Mesenteric fat pad (tissue), 1 donor: ENCODE results near the gene CCND1. TPM values are rescaled to one million over a fixed set of nuclear protein-coding genes. Genes with fewer than 3 reads are reported as not detected.

ENCODE experiments used
- DNase-seq: peaks from one replicate; pipeline ENCODE4 v3.0.0-alpha.2; 2020; ENCODE audit warnings: low spot score
- long read RNA-seq: library from polyadenylated mRNA; unstranded; transcript quantifications from one replicate; pipeline ENCODE4 v2.0.0, GENCODE V29; 2020
- total RNA-seq: library from RNA; stranded (reverse); fragmentation: NEBNext Ultra II Directional; extraction: Animal tissue kit (Norgen Biotek cat#: 25700); gene quantifications from one replicate; pipeline ENCODE4 v1.2.1, GENCODE V29; 2021
- donor health status: DM: yes; HTN: yes; CAD: no.

Gene CCND1
- 788 TPM for total RNA-seq
- long read RNA-seq, full-length matches to known transcripts: 523 of 721 reads
- long read RNA-seq, partial matches to known transcripts: 25 of 721 reads
- long read RNA-seq, other reads (novel, unspliced or antisense): 173 of 721 reads

DNA sequence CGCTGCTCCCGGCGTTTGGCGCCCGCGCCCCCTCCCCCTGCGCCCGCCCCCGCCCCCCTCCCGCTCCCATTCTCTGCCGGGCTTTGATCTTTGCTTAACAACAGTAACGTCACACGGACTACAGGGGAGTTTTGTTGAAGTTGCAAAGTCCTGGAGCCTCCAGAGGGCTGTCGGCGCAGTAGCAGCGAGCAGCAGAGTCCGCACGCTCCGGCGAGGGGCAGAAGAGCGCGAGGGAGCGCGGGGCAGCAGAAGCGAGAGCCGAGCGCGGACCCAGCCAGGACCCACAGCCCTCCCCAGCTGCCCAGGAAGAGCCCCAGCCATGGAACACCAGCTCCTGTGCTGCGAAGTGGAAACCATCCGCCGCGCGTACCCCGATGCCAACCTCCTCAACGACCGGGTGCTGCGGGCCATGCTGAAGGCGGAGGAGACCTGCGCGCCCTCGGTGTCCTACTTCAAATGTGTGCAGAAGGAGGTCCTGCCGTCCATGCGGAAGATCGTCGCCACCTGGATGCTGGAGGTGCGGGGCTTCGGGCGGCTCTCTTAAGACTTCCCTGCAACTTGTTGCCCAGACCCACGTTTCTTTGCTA lies at the start of gene CCND1:
Gene CCND1, plus strand, starts transcription at position 162 of the 587 bp plus-strand sequence. Its CDS starts 158 bp downstream, at position 320.
- DNase-seq: no peak

DNA sequence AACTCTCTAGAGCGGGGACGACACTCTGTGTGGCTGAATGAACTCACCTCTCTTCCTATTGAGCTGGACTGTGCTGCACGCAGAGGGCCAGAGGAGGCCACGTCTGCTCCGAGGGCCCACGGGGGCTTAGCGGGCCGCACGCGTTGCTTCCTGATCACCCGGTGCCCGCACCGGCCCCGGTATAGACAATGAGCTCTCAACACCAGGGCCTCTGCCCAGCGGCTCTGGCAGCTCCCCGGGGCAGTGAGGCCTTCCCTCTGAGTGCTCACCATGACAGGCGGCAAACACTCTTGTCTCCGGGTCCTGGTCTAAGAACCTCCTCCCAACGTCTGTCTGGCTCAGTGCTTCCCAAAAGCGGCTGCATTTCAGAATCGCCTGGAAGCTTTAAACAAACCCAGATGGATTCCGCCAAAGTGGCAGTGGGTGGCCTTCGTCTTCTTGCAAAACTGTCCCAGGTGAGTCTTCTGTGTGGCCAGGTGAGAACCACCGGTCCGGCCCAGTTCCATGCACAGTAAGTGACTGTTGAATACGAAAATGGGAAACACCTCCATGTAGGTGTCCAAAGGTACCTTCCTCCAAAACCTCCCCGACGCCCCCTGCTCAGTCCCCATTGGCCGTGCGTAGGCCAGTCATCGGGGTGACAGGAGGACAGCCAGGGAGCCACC lies 47.8 kb upstream of the CCND1 start:
- no peak for DNase-seq

DNA sequence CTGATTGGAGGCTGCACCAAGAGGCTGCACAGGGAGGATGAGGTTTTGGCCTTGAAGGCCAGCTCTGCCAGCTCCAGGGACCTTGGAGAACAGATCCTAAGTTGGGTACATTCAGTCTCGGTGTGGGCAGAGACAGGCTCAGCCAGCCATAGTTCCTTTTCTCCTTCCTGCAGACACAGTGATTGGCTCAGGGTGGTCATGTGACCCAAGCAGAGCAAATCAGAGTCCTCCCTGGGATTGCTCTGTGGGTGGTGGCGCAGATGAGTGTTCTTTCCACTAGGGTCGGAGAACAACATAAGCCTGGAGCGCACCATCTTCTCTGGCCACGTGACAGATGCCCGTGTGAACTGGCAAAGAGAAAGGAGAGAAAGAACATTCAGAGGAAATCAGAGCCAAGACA lies 47.1 kb upstream of the CCND1 start:
- no peak for DNase-seq

DNA sequence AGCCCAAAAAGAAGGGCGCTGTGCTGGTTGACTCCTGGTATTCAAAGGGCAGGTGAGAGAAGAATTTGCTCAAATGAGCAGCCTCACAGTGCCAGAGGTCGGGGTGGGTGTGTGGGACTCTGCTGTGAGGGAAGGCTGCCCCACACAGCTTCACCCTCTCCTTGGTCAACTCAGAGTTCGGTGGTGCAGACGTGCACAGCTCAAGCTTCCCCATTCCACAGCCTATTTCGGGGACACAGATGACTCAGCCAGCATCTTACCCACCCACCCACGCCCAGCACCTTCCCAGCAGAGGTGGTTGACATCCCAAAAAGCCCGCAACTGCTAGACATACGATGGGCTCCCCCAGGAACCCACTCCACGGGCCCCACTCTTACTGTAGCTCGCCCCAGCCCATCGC lies 46.5 kb upstream of the CCND1 start:
- DNase-seq: no peak

DNA sequence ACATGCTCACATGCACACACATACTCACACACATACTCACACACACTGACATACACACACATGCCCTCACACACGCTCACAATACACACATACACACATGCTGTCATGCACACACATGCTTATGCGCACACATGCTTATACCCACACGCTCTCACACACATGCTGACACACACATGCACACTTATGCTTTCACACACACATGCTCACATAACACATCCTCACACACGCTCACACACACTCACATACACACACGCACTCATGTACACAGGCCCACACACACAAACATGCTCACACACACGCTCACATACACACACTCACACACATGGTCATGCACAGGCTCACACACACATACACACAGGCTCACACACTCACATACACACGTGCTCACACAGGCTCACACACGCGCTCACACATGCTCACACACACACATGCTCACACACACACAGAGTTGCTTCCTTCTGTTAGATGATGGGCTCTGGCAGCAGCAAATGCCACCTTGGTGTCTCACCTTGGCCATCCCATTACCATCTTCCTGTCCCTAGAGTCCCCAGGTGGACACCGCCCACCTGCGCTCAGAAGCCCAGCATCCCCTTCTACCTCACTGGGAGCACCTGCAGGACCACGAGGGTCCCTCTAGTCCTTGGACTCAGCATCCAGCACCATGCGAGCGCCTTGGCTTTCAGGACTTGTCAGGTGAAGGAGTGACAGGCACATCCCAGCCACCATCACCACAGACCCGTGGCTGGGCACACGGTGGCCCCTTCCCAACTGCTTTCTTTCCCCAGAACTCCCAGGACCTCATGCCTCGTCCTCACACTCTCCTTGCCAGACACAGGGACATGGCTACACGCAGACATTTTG lies 44.9 kb upstream of the CCND1 start:
- DNase-seq: no peak

DNA sequence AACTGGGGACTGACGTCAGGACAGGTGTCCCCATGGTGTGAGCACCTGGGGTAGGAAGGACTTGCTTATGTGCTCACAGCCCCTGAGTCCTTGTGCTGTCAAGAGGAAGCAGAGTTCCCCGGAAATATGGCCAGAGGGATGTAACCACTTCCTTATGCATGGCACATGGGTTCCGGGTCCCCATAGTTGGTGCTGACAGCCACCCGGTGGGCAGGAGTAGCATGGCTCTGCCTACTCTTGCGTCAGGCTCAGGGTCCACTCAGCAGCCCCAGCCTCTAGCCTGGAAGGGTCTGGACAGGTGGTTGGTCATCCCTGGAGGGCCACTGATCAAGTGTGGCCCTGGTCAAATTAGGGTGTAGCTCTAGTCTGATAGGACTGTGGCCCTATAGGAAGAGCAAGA lies 42.8 kb upstream of the CCND1 start:
- no peak for DNase-seq

DNA sequence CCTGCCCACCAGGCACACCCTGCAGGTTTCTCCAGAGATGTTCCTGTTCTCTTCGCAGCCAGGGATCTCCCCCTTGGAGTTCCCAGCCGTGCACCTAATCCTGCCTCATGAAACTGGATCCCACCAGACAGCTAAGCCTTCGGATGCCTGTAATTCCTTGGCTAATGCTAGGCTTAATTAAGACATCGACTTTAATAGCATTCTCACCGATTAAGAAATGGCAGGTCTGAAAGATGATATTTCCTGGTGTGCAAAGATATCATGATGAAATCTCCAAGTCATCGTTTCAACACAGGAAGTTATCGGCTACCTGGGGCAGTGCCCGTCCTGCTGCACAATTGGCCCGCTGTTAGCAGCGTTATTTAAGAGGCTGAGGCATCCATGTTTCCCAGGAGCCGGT lies 41.5 kb upstream of the CCND1 start:
- DNase-seq: no peak

DNA sequence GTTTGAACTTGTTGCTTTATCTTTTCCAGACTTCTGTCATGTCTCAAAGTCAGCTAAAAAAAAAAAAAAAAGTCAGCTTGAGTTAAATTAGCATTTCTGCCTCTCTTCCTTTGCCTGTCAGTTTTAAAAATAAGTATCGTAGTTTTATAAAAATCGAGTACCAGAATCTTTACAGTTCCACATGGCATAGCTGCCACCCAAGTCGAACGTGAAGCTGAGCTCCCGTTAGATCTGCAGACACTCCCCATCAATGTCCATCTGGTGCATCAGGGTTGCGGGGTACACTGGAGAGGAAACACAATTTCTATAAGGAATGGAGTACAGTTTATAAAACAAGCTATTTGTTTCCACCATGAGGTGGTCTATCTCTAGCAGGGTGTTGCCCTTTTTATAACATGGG lies 41.0 kb upstream of the CCND1 start:
- no peak for DNase-seq

DNA sequence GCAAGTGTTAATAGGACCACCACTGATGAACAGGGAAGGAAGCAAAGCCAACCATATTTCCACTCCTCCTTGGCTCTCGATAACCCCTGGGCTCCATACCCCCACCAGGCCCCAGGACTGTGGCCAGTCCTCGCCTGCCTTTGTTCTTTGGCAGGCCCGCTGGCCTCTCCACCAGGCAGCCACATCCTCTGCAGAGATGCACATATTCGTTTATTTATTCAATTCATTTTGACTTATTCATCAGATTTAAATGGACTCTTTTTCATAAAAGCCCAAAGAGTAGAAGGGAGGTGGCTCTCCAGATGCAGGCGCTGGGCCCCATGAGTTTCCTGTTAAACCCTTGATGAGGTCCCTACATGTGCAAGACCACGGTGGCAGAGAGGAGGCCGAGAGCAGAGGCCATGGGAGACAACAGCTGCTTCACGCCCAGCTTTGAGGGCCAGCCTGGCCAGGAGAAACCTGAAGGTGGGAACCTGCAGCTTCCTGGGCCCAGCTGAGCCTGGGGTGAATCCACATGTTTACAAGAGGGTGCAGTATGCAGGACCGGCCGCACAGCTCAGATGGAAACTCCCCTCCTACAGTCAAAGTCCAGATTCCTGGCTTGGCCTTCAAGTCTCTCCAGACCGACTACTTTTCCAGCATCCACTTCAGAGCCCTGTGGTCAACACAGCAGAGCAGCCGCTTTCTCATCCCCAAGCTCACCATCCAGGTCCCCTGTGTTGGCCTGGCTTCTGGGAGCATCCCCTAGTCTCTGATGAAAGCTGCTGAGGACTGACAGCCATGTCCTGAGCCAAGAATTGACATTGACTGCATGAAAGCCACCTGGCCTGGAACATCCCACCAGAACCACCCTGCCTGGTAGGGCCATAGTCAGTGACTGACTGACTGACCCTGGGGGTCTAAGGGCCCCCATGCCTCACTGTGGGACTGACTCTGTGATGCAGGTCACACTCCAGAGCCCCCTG lies 39.7 kb upstream of the CCND1 start:
- no peak for DNase-seq

DNA sequence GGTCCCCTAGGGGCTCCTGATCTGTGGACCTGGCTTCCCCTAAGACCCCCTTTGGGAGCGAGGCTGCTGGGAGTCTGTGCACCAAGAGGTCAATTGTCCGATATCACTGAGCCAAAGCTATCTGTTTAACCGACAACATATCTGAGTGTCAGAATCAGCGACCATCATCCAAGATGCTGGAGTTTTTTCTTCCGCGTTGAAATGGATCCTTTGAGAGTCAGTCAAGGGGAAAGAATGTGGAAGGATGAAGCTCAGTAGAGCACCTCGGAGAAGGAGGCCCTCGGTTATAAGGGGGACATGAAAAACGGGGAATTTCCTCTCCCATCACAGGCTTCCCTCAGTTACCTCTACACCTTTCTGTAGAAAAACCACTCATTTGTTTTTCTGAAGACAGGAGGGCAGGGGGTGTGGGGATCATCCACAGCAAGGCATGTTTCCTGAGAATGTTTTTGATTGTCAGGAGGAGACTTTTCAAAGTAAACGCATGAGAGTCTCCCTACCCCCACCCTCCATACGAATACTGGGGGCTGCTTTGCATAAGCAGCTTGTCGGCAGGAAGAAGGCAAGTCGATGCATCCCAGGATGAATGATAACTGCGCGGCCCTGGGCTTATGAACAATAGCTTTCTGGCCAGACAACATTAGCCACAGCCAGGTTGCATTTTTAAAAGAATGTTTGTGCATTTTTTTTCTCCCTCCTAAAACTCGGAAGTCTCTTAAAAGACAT lies 37.7 kb upstream of the CCND1 start:
- DNase-seq: peak; percentile 49

DNA sequence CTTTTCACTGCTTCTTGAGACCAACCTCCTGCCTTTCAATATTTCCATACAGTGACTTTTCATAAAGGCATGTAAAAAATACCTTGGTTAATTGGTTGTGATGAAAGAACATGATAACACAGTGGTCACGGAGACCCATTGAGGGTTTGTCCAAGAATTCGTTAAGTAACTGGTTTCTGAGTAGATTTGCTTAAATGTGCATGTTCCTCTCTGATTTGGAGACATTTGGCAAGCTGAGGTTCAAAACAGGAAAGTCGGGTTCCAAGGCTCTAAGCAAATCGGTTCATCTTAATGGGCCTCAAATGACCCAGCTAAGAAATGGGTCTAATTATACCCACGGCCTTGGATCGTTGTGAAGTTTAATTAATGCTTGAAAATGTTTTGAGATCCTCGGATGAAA lies 36.9 kb upstream of the CCND1 start:
- no peak for DNase-seq

DNA sequence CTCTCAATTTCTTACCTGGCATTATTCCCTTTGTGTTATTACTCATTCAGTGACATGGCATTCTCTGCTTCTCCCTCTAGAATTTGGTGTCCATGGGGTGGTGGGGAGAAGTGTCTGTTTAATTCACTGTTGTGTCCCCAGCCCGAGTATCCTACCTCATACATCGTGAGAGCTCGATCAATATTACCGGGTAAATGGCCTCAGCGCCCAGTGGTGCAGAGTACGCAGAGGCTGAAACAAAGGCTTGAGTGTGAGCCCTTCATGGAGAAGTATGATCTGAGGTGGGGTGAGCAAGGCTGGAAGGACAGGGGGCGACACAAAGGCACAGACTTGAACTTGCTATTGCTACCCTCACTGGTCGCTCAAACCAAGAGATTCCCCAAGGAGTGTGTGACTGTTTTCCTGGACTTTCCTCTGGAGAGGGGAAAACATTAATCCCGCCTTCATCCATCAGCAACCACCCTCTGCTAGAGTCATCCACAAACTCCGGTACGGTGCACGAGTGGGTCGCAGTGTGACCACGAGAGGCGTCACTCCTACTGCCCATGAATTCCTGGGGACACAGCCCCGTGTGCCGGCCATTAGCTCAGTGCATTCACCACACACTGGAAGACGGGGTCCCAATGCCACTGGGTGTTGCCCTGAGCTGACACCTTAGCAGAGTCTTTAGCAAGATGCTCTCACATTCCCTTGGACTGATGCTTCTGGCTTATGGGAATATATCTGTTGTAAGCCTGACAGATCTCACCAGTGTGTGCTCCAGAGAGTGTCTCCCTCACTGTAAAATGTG lies 35.0 kb upstream of the CCND1 start:
- DNase-seq: peak; percentile 65

DNA sequence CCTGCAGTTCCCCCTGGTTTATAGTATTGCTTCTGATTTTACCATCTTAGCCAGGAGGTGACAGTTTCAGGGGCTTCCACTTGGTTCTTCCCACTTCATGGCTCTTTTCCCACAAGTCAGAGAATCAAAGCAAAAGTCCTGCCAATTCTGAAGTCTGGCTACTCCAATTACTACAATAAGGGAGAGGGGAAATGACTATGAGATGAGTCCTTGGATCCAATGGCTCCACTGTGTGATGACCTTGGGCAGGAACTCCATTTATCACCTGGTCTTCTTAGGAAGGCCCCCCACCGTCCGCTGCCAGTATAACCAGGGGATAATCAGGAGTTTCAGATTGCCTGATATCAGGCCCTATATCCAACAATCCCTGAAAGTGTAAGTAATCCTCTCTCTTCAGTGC lies 31.6 kb upstream of the CCND1 start:
- peak; percentile 30 for DNase-seq

DNA sequence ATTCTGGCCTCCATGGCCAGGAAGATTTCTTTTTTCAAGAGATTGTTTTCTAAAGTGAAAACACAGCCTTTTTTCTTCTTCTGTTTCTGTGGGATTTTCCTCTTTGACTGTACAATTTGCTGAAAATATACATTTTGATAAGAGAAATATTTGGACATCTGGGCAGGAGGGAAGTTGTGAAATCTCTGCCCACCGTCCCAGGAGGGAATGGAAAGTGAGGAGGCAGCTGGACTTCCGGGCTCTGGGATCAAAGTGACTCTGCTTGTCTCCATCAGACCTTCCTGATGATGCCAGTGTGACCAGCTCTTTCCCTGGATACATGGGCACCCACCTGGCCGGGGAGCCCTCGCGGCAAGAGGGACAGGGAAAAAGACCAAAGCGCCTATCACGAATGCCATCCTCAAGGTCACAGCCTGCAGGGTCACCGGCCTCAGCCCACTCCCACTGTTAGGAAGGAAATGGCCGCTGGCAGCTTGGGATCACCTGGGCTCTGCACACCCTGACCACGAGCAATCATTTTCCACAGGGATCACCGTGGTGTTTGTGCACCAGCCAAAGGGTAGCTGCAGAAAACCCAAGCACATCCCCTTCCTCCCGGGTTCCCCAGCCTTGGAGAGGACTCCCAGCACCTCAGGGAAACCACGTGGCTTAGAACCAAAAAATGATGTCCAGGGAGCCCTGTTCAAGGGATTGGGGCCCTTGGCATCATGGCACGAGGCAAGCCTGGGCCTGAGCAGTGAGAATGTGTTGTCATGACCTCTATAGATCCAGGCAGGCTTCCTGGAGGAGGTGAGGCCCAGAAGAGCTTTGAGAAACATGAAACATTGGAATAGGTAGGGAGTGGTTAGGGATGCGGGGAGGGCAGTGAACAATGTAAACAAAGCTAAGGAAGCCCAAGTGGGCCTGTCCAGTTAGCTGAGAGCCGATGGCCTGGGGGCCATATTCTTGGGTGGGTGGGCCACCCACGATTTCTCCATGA lies 29.1 kb upstream of the CCND1 start:
- DNase-seq: peak; percentile 73

DNA sequence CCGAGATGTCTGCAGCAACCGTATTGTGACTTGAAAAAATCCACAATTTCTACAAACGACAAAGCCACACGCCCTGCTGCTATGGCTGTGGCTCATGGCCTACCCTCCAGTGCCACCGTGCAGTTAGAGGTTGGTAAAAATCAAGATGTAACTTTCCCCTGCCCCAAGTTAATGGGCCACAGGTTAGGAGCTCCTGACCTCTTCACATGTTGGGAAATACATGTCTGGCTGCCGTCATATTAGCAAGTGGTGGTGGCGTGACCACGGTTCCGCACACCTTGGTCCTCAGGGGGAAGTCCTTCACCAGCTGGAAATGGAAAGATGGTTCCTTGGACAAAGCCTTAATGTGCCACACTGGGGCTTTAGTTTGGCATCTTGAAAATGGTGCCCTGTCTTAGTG lies 27.4 kb upstream of the CCND1 start:
- DNase-seq: peak; percentile 41

DNA sequence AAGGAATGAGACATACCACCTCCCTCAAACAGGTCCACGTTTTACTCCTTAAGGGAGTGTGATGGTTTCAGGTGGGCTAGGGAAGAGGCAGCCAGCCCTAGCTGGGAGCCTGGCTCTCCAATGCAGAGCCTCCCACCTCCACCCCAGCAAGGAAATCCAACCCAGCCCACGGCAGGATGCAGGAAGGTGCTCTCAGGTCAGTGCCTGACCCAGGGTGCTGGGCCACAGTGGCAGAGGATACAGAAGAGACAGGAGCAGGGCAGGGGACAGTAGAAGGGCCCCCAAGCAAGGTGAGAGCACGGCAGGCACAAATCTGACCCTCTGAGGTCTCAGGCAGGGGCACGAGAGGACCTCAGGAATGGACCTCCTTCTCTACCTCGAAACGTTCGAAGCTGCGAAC lies 26.9 kb upstream of the CCND1 start:
- peak; percentile 16 for DNase-seq

DNA sequence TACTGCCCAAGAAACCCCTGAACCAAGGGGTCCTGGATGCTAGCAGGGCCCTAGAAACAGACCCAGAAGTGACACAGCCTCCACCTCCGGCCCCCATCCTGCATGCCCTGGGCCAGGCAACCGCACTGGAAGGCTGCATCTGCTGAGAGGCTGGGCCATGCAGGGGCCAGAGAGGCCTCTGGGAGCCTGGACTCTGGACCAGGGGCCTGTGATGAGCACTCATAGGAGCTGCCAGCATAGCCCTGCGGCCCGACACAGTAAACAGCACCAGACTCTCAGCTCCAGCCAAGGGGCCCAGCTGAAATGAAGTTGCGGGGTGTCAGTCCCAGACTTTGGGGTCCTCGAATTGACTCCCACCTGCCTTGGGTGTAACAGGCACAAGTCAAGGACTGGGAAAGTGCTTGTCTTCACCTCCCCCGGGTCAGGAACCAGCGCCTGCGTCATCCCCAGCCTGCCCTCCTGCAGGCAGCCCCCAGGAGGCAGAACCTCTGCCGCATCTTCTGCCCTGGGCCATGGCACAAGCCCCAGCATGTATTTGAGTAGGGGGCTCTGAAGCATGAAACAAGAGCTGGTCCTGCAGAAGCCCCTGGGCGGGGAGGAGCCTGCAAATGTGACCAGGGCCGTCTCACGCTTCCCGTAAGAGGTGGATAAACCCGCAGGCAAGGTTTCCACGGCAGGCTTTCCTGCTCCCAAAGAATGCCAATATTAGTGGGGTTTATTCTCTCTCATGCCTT lies 25.2 kb upstream of the CCND1 start:
- DNase-seq: peak; percentile 78

DNA sequence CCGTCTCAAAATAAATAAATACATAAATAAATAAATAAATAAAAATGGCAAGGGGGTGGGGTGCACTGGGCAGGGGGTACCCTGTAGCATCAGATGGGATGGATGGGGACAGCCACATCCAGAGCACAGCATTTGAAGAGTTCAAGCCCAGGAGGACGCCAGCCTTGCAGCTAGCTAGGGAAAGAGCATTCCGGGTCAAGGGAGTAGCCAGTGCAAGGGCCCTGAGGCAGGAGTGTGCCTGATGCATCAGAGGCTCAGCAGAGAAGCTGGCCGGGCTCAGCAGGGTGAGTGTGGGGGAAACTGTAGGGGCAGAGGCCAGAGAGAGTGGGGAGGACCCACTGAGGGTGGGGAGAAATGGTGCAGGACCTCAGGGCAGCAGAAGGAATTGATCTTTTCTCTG lies 23.7 kb upstream of the CCND1 start:
- peak; percentile 57 for DNase-seq
